Measurements from ENCODE around the gene COPZ2. TPM values are rescaled to one million over a fixed set of nuclear protein-coding genes. Genes with fewer than 3 reads are reported as not detected.
A peak's percentile ranks its signal among the peaks of the same experiment; 100 is the strongest.

The COPZ2 gene
- total RNA-seq, 6 experiments from 2014 or later, result 18.9 to 26.6 (median 23.8) TPM

GRCh38 chr17:47980541-47980940 lies 57.1 kb downstream of the COPZ2 start:
- no peaks in the 10 kb centered on the region for H3K9me3 ChIP-seq
- TF ChIP-seq POLR2A (IDR thresholded peaks at IDR 0.05), result no peak
- TF ChIP-seq, protein P1, sequence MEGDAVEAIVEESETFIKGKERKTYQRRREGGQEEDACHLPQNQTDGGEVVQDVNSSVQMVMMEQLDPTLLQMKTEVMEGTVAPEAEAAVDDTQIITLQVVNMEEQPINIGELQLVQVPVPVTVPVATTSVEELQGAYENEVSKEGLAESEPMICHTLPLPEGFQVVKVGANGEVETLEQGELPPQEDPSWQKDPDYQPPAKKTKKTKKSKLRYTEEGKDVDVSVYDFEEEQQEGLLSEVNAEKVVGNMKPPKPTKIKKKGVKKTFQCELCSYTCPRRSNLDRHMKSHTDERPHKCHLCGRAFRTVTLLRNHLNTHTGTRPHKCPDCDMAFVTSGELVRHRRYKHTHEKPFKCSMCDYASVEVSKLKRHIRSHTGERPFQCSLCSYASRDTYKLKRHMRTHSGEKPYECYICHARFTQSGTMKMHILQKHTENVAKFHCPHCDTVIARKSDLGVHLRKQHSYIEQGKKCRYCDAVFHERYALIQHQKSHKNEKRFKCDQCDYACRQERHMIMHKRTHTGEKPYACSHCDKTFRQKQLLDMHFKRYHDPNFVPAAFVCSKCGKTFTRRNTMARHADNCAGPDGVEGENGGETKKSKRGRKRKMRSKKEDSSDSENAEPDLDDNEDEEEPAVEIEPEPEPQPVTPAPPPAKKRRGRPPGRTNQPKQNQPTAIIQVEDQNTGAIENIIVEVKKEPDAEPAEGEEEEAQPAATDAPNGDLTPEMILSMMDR (IDR thresholded peaks at IDR 0.05), result no peak
- intact Hi-C loops (cut with DNase I), result no loop called here
- H3K4me1 ChIP-seq, result no peaks in the 10 kb centered on the region
- H3K36me3 ChIP-seq, result peaks cover 0 to 74% (median 37%) of the 10 kb centered on the region in 4 donors
- DNase-seq (no peak), ATAC-seq (no peak)
- no peak overlapping the region for H3K27ac ChIP-seq
- no peak overlapping the region for H3K4me3 ChIP-seq
- H3K27me3 ChIP-seq, result no peaks in the 10 kb centered on the region

GRCh38 chr17:47978324-47978723 lies 59.3 kb downstream of the COPZ2 start:
- intact Hi-C loops (cut with DNase I), result no loop called here
- no peaks in the 10 kb centered on the region for H3K9me3 ChIP-seq
- WGBS (ENCODE audit: insufficient coverage, low coverage, low lambda C conversion rate, missing lambda C conversion rate), result 26% methylated on average over 3 of the region's 7 CpGs
- H3K4me3 ChIP-seq, result no peak overlapping the region
- no peaks in the 10 kb centered on the region for H3K4me1 ChIP-seq
- H3K36me3 ChIP-seq, result peaks cover 0 to 95% (median 46%) of the 10 kb centered on the region in 4 donors
- DNase-seq (no peak), ATAC-seq (peak; percentile 55 to 67 (median 61))
- H3K27ac ChIP-seq, result no peak overlapping the region
- TF ChIP-seq, protein P1 (IDR thresholded peaks at IDR 0.05), result peak; percentile 50 to 58 (median 52)
- no peak for TF ChIP-seq POLR2A (IDR thresholded peaks at IDR 0.05)
- H3K27me3 ChIP-seq, result no peaks in the 10 kb centered on the region

MicroRNAs within 50 kb of the gene (microRNA counts, 767-probe panel; counts per million panel counts)
- 237 counts per million for microRNA hsa-miR-152

Small RNA genes within 50 kb of the gene (microRNA-seq; reads per million reads assigned to microRNA genes)
- 849 to 953 reads per million in 2 donors for gene MIR152

Small RNA genes within 50 kb of the gene (small RNA-seq; reads per million reads assigned to genes)
- gene AC004477.2 (0 reads per million in 2 experiments), gene MIR152 (85.8 to 144 reads per million in 2 experiments)

Other genes starting within 250 kb of the COPZ2 start
- 1 to 10 TPM in 5 of 6 experiments, under 1 TPM in 1; 0.62 to 2.2 (median 1.4) TPM for gene OSBPL7, start 216.0 kb downstream of the COPZ2 start, total RNA-seq
- 10 to 100 TPM; 14.4 to 26.1 (median 16.3) TPM for gene MRPL10, start 206.3 kb downstream of the COPZ2 start, total RNA-seq
- under 1 TPM; 0.12 to 0.44 (median 0.35) TPM for gene LRRC46, start 206.1 kb downstream of the COPZ2 start, total RNA-seq
- gene SCRN2, start 196.5 kb downstream of the COPZ2 start, total RNA-seq, result 10 to 100 TPM; 18.1 to 25.7 (median 19.6) TPM
- gene SP6, start 186.6 kb downstream of the COPZ2 start, total RNA-seq, result under 1 TPM in 3 of 6 experiments, not detected in 3; 0.09 to 0.12 (median 0.11) TPM
- gene SP2, start 141.6 kb downstream of the COPZ2 start, total RNA-seq, result 1 to 10 TPM; 3.1 to 7.9 (median 5.5) TPM
- 100 to 1,000 TPM in 5 of 6 experiments, 10 to 100 TPM in 1; 85.0 to 151 (median 124) TPM for gene PNPO, start 96.2 kb downstream of the COPZ2 start, total RNA-seq
- gene PRR15L, start 79.9 kb downstream of the COPZ2 start, total RNA-seq, result 1 to 10 TPM in 1 of 6 experiments, under 1 TPM in 5; 0.19 to 1.1 (median 0.47) TPM
- gene CDK5RAP3, start 66.7 kb downstream of the COPZ2 start, total RNA-seq, result 100 to 1,000 TPM in 3 of 6 experiments, 10 to 100 TPM in 3; 47.3 to 119 (median 99.7) TPM
- 100 to 1,000 TPM in 4 of 6 experiments, 10 to 100 TPM in 2; 63.1 to 156 (median 117) TPM for gene NFE2L1, start 10.6 kb upstream of the COPZ2 start, total RNA-seq
- 10 to 100 TPM in 2 of 6 experiments, 1 to 10 TPM in 4; 7.0 to 10.5 (median 9.9) TPM for gene CBX1, start 63.7 kb upstream of the COPZ2 start, total RNA-seq
- gene SNX11, start 70.0 kb upstream of the COPZ2 start, total RNA-seq, result 10 to 100 TPM in 3 of 6 experiments, 1 to 10 TPM in 3; 7.2 to 11.7 (median 9.2) TPM